GOT3 (cell line): ENCODE data around the gene ZNF367.
A peak's percentile ranks its signal among the peaks of the same experiment; 100 is the strongest.

ENCODE experiments used
- DNase-seq: peaks from one replicate; lab custom pipeline; 2025; ENCODE audit warnings: mixed read lengths; lab: John Stamatoyannopoulos, UW

The ZNF367 gene

GRCh38 chr9:96418083-96418919 lies at the start of gene ZNF367:
Gene ZNF367, minus strand, starts transcription at chr9:96418370. Its CDS starts 338 bp downstream, at chr9:96418032.
- peak; percentile 70 for DNase-seq

GRCh38 chr9:96467784-96468183 lies 49.6 kb upstream of the ZNF367 start:
- DNase-seq = no peak

GRCh38 chr9:96464426-96464825 lies 46.3 kb upstream of the ZNF367 start:
- no peak for DNase-seq

DNA sequence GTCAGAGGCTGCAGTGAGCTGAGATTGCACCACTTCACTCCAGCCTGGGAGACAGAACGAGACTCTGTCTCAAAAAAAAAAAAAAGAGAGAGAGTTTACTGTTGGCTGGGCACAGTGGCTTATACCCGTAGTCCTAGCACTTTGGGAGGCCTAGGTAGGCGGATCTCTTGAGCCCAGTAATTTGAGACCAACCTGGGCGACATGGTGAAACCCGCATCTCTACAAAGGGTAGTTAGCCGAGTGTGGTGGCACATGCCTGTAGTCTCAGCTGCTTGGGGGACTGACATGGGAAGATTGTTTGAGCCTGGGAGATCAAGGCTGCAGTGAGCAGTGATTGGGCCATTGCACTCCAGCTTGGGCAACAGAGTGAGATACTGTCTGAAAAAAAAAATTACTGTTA lies 44.4 kb upstream of the ZNF367 start:
- DNase-seq = no peak

DNA sequence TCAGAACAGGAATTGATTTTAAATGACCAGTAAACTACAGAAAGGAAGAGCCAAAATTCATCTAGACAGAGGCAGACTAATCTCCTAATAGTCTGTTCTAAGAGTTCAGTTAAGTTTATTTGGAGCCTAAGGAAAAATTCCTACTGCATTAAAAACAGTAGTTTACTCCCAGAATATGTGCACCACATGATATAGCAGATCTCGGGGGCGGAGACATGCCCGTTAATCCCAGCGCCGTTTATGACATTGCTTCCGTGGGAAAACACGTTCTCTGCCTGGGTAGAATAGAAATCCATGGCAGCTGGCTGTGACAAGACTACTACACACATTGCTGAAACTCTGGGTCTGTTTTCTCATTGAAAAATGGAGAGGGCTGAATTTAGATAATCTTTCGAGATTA lies 43.2 kb upstream of the ZNF367 start:
- DNase-seq = no peak

GRCh38 chr9:96460882-96461281 lies 42.7 kb upstream of the ZNF367 start:
- no peak for DNase-seq

DNA sequence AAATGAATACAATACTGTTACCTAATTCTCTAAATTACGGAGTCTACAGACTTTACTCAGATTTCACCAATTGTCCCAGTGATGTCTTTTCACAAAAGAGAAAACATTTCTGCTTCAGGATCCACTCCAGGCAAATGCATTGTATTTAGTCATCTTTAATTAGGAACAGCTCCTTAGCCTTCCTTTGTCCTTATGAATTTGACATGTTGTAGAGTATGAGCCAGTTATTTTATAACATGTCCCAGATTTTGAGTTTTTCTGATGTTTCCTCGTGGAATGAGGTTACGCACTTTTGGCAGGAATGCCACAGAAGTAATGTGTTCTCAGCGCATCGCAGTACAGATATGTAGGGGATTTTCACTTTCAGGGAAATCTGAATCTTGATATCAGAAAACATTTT lies 42.3 kb upstream of the ZNF367 start:
- no peak for DNase-seq

DNA sequence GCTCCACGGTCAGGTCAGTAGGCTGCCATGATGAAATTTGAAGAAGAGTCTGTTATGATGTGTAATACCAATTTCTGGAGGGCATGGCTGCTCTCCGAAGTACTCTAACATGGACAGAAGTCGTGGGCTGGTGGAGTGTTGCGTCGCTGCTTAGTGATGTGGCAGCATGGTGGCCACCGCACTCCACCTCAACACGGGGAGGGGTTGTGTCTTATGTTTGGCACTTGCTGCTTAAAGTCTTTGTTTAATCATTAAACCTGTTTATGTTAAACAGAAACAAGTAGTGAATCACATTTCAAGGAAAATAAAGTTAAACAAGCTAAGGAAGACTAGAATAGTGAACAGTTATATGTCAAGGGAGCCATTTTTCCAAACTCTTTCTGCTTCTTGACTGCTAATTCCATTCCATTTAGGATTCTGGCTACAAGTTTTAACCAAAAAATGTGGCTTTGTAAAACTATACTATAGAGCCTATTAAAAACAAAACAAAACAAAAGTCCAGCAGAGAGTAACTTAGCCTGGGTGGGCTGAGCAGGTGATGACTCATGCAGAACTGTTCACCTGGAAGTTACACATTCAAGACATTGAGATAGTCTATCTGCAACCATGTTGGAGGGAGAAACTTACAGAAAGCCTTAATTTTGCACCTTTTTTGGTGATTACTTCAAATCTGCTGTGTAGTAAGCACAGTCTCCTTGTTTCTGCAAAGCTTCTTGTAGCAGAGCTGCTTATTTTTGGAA lies 41.3 kb upstream of the ZNF367 start:
- DNase-seq = no peak

DNA sequence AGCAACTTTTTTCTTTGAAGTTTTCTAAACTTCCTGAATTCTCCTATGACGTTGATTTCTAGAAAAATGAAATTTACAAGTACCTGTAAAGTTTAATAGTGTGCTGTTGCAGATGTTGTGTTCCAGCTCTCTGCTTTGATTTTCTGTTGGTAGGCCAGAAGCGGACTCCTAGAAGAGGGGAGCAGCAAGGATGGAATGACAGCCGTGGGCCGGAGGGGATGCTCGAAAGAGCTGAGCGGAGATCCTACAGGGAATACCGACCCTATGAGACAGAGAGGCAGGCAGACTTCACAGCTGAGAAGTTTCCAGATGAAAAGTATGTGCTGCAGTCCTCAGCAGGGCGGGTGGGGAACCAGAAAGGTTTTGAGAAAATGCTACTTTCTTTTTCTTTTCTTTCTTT lies 40.1 kb upstream of the ZNF367 start:
- DNase-seq = no peak

DNA sequence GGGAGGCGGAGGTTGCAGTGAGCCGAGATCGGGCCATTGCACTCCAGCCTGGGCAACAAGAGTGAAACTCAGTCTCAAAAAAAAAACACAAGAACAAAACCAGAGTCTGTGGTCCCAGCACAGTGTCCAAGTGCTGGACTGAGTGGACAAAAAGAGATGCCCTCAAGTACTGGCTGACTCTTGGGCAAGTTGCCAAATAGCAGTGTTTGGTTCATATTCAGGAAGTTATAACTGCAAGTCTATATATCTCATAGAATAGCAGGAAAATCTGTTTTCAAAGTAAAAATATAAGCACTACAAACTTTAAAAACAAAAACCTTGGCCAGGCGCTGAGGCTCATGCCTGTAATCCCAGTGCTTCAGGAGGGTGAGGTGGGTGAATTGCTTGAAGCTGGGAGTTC lies 39.1 kb upstream of the ZNF367 start:
- DNase-seq = no peak

GRCh38 chr9:96453625-96454024 lies 35.5 kb upstream of the ZNF367 start:
- no peak for DNase-seq

GRCh38 chr9:96450613-96451528 lies 32.7 kb upstream of the ZNF367 start:
- DNase-seq = no peak

DNA sequence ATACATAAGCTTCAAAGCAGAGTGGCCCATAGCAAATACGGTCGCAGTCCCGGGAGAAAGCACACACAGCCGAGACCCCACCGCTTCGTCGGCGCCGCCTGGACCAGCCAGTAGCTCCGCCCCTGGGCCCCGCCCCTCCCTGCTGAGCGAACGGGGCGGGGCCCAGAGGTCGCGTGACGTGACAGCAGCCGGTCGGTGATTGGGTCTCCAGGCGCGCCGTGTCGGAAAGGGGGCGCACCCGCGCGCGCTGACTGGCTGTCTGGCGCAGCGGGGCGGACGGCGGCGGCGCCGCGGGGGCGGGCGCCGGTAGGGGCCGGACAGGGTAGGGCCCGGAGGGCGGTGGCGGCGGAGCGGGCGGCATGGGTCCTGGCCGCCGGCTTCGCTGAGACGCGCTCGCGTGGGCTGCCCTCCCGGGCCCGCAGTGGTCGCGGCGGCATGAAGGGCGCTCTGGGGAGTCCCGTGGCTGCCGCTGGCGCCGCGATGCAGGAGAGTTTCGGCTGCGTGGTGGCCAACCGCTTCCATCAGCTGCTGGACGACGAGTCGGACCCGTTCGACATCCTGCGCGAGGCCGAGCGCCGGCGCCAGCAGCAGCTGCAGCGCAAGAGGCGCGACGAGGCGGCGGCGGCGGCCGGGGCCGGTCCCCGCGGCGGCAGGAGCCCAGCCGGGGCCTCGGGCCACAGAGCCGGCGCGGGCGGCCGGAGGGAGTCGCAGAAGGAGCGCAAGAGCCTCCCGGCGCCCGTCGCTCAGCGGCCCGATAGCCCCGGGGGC lies 31.9 kb upstream of the ZNF367 start, which contains the start of gene HABP4:
Gene HABP4 (plus strand): TSS at position 325 of the 768 bp plus-strand sequence. CDS start 111 bp downstream, at position 436.
- peak; percentile 65 for DNase-seq

- DNase-seq = no peak
Observed at GRCh38 chr9:96449523-96449844, 31.3 kb upstream of the ZNF367 start.

- no peak for DNase-seq
Observed at GRCh38 chr9:96448546-96449170, 30.5 kb upstream of the ZNF367 start.

DNA sequence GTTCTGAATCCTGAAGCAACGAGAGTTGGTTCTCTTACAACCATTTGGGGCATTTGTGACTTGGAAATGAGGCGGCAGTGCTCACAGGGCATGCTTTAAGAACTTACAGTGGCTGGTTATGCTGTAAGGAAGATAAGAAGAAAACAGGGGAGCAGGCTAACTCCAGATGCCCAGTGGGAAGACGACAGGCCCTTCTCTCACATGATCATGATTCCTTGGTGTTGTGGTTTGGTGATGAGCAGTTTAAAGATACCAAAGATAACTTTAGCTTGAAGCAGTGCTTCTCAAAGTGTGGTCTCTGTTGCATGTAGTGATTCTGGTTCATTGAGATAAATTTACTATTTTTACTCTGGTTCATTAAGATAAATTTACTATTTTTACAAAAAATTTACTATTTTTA lies 29.2 kb upstream of the ZNF367 start:
- no peak for DNase-seq

GRCh38 chr9:96442491-96442890 lies 24.3 kb upstream of the ZNF367 start:
- DNase-seq = no peak

GRCh38 chr9:96441798-96442445 lies 23.8 kb upstream of the ZNF367 start:
- no peak for DNase-seq

DNA sequence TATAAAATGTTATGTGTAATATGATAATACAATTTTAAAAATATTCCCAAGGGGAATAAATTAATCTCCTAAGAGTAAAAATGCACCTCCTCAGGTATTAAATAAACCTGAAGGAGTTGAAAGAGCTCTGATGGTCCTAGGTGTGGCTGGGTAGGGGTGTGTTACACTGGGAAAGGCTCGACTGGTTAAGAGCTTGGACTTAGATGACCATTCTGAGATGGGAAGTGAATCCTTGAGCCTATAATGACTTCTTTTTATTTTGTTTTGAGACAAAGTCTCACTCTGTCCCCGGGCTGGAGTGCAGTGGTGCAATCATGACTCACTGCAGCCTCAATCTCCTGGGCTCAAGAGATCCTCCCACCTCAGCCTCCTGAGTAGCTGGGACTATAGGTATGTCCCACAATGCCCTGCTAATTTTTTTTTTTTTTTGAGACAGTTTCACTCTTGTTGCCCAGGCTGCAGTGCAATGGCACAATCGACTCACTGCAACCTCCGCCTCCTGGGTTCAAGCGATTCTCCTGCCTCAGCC lies 22.6 kb upstream of the ZNF367 start:
- DNase-seq = no peak

- no peak for DNase-seq
Observed at GRCh38 chr9:96437454-96437853, 19.3 kb upstream of the ZNF367 start.
